DMS 273 (cell line): ENCODE results near the gene CASZ1.

Source experiments
- DNase-seq: peaks from one replicate; lab custom pipeline; 2025; ENCODE audit not compliant: unreplicated experiment; lab: John Stamatoyannopoulos, UW

The CASZ1 gene

DNA sequence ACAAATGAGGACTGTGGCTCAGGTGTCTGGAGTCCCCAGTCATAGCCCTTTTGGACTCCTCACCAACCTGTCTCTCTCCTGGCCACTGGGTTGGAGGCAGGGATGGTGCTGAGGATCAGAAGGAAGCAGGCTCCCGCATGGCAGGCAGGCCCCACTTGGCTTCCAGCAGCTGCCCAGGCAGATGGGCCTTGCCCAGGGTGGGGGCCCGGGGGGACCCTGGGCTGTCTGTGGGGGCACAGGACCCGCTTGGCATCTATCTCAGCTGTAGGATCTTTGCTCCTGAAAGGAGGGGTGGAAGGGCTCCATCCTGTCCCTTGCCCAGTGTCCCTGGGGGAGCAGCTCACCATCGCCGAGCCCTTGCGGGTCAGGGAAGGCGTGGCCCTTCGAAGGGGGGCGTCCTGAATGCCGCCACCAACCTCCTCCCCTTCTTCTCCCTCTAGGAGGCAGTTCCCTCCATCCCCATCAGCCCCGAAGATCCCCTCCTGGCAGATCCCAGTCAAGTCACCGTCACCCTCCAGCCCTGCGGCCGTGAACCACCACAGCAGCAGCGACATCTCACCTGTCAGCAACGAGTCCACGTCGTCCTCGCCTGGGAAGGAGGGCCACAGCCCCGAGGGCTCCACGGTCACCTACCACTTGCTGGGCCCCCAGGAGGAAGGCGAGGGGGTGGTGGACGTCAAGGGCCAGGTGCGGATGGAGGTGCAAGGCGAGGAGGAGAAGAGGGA is 167.2 kb downstream of the CASZ1 start:
- peak; percentile 64 for DNase-seq

GRCh38 chr1:10628685-10629084 is 167.8 kb downstream of the CASZ1 start:
- DNase-seq, result peak; percentile 64

GRCh38 chr1:10626791-10627410 is 169.5 kb downstream of the CASZ1 start:
- no peak for DNase-seq

DNA sequence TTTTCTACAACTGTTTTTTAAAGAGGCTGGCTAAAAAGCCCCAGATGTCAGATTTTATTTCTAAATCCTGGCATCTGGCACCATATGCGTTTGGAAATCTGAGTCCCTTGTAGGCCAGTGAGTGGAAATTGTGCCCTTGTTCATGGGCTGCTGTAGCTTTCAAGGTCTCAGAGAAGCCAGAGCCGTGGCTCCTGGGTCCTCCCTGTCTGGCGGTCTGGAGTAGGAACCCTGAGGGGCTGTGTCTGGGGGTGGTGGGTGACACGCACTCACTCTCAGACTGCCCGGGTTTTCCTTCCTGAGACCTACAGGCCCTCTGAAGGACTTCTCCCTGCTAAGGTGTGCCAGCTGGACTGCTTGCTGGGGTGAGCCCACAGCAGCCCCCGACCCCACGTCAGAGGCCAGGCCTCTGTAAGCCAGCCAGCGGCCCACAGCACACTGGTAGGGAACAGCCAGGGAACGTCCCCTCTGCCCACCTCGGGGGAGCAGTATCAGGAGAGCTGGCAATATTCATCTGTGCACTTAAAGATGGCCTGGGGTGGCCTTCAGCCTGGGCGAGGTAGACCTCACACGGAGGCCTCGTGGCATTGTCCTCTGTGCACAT is 170.2 kb downstream of the CASZ1 start:
- peak; percentile 94 for DNase-seq

DNA sequence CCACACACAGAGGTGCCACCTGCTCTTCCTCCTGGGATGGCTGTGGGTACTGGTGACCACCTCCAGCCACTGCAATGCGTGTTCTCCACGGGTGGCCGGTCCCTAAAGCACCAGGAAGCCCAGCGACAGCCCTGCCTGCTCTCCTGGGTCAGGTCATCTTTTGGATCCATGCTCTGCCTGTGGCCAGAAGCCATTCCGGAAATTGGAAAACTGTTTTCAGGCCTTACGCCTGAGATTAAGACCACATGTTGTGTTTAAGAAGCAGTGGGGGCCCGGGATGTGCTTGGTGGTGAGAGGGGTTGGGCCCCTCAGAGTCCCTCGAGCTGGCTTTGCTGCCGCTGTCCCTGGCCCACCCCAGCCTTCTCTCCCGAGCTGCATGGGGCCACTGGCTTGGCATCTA is 170.9 kb downstream of the CASZ1 start:
- peak; percentile 83 for DNase-seq

DNA sequence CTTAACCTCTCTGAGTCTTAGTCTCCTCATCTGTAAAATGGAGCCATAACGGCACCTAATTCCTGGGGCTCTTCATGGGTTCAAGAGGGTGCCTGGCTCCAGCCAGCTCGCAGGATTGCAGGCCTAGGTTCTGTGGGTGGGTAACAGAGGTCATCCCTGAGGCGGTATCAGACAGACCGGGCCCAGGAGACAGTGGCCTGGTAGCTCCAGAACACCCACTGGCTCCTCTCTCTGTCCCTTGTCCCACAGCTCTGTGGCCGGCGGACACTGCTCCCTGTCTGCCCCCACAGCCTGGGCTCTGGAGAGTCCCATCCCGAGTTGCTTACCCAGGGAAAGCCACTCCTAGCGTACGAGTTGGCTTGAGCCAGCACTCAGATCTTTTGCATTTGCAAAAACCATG is 171.4 kb downstream of the CASZ1 start:
- DNase-seq, result no peak

DNA sequence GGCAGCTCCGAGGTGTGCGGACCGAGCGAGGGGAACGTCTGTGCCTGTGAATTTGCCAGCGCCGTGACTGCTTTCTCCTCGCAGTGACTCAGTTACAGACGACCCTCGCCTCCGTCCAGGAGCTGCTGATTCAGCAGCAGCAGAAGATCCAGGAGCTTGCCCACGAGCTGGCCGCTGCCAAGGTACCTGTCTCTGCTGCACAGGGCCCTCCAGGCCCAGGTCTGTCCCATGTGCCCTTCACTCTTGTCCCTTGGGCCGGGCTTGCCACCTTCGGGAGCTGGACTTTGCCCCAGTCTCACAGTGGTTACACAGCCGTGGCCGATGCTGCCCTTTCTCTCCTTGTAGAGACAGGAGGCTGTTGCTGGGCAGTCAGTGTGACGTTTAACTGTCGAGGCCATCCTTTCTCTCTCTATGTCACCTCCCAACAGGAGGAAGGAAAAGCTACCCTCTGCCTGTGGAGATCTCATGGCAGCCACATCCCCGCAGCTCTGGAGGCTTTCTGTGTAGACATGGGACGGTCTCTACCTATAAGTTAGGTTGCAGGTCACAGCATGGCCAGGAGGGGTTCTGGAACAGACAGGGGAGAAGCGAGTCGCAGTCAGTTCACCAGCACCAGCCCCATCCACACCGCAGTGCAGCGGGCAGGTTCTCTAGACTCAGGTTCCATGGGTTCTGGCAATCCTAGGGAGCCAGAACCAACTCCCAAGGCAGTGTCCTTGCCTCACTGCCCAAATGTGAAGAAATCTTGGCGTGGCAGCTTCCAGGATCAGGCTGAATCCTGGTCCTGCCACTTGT is 172.0 kb downstream of the CASZ1 start:
- DNase-seq, result no peak

DNA sequence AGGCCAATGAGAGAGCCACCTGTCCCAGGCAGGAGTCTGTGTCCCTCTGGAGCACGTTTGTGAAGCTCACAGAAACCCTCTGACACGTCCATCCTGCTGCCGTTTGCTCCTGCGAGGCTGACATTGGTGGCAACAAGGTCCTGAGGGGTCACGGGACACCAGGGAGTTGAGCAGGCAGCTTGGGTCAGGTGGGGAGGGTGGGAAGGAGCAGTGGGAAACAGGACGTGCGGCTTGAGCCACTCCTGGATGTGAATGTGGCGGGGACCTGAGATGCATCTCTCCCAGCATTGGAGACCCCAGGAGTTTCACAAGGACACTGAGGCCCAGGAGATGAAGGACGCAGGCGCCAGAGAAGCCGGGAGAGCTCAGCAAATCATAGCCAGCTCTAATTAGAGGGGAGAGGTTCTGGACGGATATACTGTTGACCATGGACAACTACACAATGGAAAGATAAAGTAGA is 172.7 kb downstream of the CASZ1 start:
- DNase-seq, result no peak

GRCh38 chr1:10622910-10623685 is 173.3 kb downstream of the CASZ1 start:
- peak; percentile 38 for DNase-seq

- no peak for DNase-seq
Measured at GRCh38 chr1:10621906-10622305, 174.5 kb downstream of the CASZ1 start.

DNA sequence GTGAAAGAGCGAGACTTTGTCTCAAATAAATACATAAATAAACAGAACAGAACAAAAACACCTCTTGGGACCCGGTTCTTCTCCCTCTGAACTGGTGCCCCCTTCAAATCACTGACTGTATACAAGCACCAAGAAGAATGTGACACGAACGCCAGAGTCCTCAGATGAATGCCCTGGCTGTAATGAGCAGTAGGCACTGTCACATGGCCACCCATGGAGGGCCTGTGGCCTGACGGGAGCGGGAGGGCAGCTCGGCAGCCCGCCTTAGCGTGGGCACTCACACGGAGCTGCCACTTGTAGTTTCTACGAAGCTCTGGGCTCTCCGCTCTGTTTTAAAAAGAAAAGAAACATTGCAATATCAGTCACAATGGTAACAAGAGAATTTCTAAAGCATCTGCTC is 175.7 kb downstream of the CASZ1 start:
- no peak for DNase-seq

DNA sequence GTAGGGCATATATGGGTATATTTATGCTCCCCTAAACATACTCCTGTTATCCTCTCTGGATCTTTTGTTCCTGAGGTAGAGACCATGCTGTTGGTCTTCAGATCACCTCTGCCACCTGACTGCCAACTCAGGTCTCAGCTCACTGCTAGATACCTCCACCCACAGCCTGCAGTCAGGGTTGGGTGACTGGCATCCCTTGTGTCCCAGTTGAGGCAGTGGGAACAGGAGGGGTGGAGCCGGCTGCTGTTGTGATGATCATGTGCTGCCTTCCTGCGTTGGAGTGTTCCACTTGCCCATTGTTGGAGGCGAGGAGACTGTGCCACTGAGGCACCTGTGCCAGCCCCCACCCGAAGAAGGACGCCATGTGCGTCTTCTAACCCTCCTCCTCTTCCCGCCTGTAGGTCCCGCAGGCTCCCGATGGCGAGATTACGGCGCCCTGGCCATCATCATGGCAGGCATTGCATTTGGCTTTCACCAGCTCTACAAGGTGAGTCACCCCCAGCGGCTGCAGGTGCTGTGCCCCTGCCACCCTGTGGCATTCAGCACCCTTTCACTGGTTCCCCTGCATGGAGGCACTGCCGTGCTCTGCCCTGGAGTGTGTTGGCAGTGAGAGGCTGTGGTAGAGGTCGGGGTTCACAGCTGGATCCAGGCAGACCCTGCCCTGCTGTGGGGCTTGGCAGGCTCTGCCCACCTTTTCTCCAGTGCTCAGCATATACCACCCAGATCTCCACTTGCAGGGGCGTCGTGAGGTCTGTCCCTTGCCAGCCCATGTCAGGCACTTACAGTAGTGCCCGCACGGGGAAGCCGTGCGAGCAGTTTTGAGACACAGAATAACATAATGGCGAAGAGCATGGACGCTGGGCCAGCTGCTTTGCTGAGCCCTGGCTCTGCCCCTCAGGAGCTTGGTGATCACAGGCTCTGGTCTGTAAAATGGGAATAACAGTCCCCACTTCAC is 178.2 kb downstream of the CASZ1 start:
- no peak for DNase-seq

DNA sequence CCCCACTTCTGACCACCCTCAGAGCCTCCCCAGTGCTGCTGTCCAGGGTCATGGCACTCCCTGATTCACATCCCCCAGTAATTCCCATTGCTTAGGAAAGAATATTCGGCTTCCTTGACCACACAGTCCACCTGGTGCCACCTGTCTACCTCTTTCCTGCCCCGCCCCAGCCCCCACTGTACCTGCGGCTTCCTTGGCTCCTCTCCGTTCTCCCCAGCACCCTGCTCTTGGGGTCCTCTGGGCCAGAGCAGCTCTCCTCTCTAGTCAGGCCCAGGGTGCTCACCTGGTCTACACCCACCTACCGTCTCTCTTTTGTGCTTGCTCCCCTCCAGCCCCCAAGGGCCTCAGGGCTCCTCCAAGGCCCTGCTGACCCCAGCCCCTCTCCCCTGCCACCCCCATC is 179.1 kb downstream of the CASZ1 start:
- DNase-seq, result no peak

DNA sequence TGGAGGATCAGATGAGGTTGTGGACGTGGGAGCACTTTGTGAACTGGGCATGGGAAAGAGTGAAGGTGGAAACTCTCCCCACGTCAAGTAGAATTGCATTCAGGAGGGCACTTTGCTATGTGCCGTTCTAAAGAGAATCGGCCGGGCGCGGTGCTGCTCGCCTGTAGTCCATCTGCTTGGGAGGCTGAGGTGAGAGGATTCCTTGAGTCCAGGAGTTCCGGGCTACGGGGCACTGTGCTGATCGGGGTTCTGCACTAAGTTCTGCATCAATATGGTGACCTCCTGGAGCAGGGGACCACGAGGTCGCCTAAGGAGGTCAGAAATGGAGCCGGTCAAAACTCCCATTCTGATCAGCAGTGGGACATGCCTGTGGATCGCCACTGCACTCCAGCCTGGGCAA is 179.8 kb downstream of the CASZ1 start:
- DNase-seq, result no peak

DNA sequence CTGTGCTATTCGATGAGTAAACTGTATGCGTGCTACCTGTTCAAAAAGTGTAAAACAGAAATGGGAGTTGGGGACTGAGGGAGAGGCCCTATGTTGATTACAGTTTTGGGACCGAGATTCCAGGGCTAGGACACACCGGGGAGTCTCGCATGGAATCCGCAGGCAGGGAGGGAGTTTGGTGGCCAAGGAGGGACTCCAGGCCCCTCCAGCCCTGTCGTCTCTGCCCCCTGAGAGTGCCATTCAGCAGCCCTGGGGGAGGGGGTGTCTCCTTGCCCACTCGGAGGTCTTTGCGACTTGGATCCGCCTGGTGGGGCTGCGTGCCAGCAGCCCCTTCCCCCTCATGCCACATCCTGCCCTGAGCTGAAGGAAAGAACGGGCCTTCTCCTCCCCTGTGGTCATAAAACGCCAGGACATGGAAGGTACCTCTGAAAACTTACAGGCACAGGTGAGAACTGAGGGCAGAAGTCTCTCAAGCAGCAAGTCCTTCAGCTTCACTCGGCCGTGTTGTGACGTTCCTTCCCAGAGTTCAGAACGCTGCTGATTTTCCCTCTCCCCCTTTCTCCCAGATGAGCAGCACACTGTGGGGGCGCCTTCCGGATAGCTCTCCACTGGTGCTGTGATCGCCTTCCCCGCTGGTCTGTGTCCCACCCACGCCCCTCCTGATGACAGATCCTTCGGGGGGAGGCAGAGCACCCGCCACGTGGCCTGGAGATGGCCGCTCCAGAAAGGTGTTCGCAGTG is 180.3 kb downstream of the CASZ1 start:
- DNase-seq, result no peak

DNA sequence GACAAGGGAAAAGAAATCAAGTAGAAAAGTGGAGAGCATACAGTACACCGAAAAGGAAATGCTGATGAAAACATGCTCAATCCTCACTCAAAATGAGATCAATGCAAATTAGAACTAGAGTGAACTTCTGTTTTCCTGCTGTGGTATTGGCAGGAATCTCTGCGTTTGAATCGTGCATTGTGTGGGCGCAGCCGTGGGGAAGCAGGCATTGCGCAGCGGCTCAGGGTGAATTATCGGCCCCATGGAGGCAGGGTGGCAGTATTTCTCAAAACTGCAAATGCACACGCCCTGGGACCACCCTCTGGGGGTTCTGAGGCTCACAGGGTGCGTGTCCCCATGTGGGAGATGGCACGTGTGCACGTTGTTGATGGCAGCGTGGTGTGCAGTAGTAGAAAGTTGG is 181.1 kb downstream of the CASZ1 start:
- DNase-seq, result no peak

DNA sequence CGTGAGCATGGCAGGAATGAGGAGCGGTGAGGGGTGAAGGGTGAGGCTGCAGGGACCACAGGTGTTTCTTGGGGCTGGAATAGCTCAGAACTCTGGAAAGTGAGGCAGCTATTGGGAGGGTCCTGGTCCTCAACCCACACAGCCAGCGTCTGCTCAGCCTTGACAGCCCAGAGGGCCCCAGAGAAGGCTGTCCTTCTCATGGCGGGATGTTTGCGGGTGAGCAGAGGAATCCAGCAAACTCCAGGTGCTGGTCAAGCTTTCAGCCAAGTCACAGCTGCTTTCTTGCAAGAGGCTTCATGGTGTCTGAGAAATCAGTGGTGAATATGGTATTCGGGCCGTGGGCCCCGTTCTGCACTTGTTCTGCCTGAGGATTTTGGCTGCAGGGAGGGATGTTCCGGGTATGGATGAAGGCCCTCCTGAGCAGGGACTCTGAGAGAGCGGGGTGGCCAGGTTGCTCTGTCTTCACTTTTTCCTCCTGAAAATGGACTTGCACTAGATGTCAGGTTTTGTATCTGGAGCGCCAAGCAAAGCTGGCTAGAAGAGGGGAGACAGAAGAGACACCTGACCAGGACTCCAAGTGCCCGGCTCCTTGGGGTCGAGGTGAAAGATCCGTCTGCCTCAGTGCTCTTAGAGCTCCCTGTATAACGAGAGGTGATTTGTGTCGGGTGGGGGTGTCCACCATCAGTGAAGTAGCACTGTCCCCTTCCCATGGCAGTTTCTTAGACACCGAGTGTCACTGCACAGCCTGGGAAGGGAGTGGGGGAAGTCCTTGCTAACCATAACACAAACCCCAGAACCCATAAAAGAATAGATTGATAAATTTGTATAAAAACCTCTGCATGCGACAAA is 181.8 kb downstream of the CASZ1 start:
- DNase-seq, result no peak

GRCh38 chr1:10613861-10614260 is 182.6 kb downstream of the CASZ1 start:
- no peak for DNase-seq
